SK-N-SH treated with all-trans-retinoic acid at 6 μM for 48 hours (cell line): ENCODE results near the gene UROC1.

Source experiments
- ARNTL ChIP-seq: fragments of 450-650 bp; formaldehyde crosslinking; IDR thresholded peaks from 2 replicates; pipeline ENCODE4 v1.5.0; 2020; ENCODE audit warnings: low read depth, mild to moderate bottlenecking, moderate library complexity, borderline replicate concordance
- CSRNP3 ChIP-seq: fragments of 250-450 bp; sonication (Bioruptor Pico); IDR thresholded peaks from 2 replicates; pipeline ENCODE4 v1.5.1; 2021; ENCODE audit warnings: mild to moderate bottlenecking, moderate library complexity
- PATZ1 ChIP-seq: fragments of 250-450 bp; sonication (Bioruptor Pico); IDR thresholded peaks from 2 replicates; pipeline ENCODE4 v1.8.0; 2020; ENCODE audit warnings: mild to moderate bottlenecking, moderate library complexity, borderline replicate concordance
- PPARA ChIP-seq: fragments of 250-450 bp; sonication (Bioruptor Pico); IDR thresholded peaks from 2 replicates; pipeline ENCODE4 v1.5.0; 2020; ENCODE audit warnings: mild to moderate bottlenecking, borderline replicate concordance
- RARB ChIP-seq: fragments of 250-450 bp; sonication (Bioruptor Pico); IDR thresholded peaks from 2 replicates; pipeline ENCODE4 v1.8.0; 2021; ENCODE audit warnings: mild to moderate bottlenecking, moderate library complexity
- TOX ChIP-seq: fragments of 250-450 bp; sonication (Bioruptor Pico); IDR thresholded peaks from 2 replicates; pipeline ENCODE4 v1.8.0; 2021; ENCODE audit warnings: mild to moderate bottlenecking, moderate library complexity, borderline replicate concordance
- ZFP3 ChIP-seq: fragments of 250-450 bp; sonication (Bioruptor Pico); IDR thresholded peaks from 2 replicates; pipeline ENCODE4 v1.5.0; 2020; ENCODE audit warnings: mild to moderate bottlenecking, moderate library complexity
- ZFP30 ChIP-seq: fragments of 450-650 bp; formaldehyde crosslinking; IDR thresholded peaks from 2 replicates; pipeline ENCODE4 v1.5.0; 2022; ENCODE audit warnings: mild to moderate bottlenecking, moderate library complexity
- ZNF565 ChIP-seq: fragments of 450-650 bp; formaldehyde crosslinking; conservative IDR thresholded peaks from 2 replicates; pipeline ENCODE4 v1.5.0; 2020; ENCODE audit warnings: low read depth, mild to moderate bottlenecking, moderate library complexity
- ZNF70 ChIP-seq: fragments of 450-650 bp; formaldehyde crosslinking; IDR thresholded peaks from 2 replicates; pipeline ENCODE4 v1.5.0; 2020; ENCODE audit warnings: mild to moderate bottlenecking, moderate library complexity

GRCh38 chr3:126496894-126497850 lies 20.4 kb downstream of the UROC1 start:
- TF ChIP-seq TOX (no peak), ZNF70 (no peak), ZNF565 (CRISPR knock-in tag) (no peak), ARNTL (CRISPR knock-in tag) (no peak), CSRNP3 (CRISPR knock-in tag) (no peak), ZFP30 (CRISPR knock-in tag) (no peak), PPARA (CRISPR knock-in tag) (no peak), RARB (CRISPR knock-in tag) (no peak), PATZ1 (CRISPR knock-in tag) (no peak), ZFP3 (CRISPR knock-in tag) (no peak)
